HTERT RPE-1 (cell line): ENCODE data around the gene LPAR3.

Experiments
- in situ Hi-C: fragments of 300-500 bp; cut with MboI; formaldehyde crosslinking; loops from 4 replicates; pipeline ENCODE4 v1.14.3; 2020; ENCODE audit warnings: low sequenced_read_pairs

LPAR3 gene

DNA sequence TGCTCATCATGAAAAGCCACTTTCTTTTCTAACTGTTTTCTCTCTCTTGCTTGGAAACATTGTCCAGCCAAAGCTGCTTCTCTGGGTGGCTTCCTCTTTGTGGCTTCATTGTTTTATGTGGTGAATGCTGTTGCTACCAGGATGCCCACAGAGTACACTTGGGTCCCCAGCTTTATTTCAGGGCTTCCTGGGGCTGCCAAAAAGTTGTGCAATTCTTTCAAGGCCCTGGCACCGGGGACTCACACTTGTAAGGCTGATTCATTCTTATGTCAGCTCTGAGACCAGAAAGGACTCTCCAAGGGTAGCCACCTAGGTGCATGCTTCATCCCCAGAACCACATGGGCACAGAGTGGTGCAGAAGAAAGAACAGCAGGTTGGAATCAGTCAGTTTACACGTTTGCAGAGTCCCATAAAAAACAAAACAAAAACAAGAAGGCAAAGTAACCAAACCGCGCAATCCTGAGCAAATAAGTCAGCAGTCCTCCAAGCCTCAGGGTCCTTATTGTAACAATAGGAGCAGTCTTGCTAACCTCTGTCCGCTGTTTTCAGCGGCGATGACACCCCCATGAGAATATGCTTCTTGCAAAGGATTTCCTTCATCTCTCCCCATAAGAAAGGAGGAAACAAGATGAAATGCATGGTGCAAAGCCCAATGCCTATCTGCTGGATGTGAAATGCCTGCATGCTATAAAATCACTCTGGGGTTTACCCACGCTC is 112.8 kb downstream of the LPAR3 start:
- in situ Hi-C loops, result no loop called here

DNA sequence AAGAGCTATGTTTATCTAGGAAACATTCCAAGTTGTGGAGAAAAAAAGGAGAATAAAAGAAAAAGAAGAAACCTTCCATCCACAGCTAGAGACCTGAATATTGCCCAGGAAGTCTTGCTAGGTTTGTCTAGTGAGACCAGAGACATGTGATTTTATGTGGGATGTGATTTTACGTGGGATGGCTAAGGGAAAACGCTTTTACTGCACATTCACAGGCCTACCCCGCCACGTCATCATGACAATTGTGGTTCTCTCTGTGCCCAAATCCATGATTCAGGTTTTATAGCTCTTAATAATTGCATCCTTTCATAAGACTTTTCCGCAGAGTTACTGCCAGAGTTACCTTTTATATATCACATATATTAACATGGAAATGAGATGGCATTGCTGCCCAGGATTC is 116.4 kb downstream of the LPAR3 start:
- in situ Hi-C loops, result no loop called here

DNA sequence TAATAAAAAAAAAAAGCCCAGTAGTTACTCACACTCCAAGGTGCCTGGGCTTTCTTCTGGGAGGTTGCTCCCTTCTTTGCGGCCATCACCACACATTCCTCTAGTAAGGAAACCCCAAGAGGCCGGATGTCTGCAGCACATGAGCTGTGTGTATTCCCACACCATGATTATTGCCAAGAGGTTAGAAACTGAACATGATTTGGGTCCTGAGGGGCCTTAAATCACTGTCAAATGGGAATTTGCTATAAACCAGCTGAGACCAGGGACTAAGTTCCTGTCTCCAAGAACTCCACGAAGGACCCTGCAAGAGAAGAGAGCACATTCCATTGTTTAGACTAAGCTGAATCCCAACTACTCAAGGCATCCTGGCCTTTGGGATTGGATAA is 117.5 kb downstream of the LPAR3 start:
- in situ Hi-C loops, result no loop called here

DNA sequence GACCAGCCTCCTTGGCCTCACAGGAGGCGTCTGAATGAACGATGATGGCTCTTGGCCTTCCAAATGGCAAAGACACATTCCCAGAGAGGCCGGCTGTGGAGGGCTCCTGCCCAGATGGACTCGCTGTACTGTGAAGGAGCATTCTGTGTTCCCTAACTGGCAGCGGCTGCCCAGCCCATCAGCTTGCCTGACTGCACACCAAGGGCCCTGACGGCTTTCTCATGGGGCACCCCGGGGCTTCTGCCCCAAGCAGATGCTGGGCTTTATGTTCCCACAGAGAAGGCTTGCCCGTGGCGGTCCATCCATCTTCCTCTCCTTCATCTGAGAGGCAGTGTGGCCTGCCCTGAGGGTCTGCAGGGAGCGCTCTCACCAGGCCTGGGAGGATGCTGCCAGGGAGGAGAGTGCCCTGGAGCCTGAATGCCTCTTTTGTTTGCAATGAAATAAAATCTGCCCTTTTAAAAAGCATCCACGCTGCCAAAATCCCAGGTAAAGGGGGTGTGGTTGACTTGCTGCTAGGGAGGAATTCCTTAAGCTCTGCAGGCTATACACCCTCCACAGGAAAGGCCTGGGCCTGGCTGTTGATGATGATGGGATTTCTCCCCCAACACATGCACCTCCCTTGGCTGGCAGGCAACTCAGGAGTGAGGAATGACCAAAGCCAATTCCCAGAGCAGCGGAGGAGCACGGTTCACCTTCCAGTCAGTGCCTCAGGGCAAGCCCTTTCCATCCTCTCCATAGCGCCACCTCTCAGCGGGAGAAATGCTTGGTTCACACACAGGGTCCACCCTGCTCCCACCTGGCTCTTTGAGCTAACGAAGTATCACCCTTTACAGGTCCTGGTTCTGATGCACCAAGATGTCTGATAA is 118.1 kb downstream of the LPAR3 start:
- in situ Hi-C loops, result no loop called here

DNA sequence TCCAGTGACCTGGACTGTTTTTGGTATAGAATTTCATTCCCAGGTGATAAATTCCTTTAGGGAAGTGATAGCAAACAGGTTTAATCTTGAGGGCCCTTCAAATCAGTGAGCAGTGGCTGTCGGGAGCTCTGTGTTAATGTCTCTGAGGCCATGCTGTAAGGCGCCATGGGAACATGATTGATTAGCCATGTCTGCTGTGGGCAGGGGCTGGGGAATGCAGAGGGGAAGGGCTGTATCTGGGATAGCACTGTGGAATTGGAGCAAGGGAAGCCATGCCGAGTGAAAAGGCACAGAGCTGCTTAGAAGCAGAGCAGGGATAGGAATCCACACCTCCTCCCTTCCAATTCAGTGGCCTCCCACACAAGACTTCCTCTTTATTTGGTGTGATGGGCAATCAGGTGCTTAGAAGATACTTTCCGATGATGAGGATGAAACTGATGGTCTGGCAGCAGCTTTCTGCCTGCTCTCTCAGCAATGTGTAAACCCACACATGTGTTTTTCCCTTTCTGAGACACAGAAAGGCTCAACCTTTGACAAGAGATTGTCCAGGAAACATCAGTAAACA is 119.0 kb downstream of the LPAR3 start:
- in situ Hi-C loops, result no loop called here

DNA sequence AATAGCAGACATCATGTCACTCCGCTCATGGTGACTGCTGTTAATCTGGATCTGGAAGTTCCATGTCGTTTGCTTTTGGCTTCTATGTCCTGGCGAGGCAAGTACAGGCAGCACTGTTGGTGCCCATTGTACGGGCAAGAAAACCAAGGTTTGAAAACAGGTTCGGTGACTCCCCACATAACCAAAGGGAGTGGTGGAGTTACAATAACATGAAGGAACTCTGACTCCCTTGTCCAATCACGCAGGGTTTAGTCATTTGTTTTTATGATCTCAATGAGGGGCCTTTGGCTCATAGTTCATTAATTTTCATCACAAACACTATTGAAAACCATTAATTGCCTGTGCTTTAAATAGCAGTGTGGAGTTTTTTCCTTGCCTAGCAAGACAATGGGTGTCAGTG is 119.8 kb downstream of the LPAR3 start:
- in situ Hi-C loops, result no loop called here

DNA sequence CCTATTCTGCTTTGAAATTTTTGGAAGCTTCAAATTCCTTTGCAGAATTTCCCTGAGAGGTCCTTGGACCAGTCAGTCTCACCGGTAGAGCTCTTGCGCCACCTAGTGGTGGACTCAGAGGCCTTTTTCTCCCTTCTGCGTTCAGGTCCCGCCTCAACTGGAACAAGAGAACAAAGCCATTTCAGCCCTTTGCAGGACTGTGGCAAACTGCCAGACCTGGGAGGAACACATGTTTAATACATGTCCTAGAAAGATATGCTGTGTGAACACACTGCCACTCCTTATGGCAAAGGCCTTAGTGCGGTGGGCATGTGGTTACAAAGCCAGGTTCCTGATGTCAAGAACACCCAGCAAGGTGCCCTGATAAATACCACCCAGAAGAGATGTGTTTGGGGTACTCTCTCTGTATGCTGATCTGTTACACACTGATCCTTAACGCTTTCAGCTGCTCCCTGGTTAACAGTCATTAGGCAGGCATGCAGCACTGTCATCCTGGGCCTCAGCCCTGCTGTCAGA is 120.5 kb downstream of the LPAR3 start:
- in situ Hi-C loops, result no loop called here

DNA sequence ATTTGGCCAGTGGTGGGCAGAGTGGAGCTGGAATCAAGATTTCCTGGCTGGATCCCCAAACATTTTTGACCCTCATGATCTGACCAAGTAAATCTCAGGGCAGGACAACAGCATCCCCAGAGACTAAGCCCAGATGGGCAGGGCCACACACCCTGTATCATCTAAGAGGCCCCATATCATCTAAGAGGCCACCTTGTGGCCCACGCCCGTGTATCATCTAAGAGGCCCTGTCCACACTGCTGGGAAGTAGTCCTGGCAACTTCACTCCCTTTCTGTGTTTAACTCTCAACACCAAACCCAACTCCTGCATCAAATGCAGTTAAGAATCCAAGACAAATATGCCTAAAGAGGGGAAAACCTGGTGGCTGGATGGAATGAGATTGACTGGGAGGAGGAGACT is 121.1 kb downstream of the LPAR3 start:
- in situ Hi-C loops, result no loop called here

DNA sequence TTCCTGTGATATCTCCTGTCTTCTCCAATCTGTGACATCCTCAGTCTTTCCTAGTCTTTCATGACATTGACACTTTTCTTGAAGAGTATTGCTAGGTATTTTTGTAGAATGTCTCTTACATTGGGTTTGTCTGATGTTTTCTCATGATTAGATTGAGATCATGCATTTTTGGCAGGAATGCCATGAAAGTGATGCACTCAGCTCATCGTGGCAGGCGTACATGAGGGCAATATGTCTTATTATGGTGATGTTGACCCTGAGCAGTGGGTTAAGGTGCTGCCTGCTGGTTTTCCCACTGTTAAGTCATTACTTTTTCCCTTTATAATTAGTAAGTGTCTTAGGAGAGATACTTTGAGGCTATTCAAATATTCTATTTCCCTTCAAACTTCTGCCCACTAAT is 122.5 kb downstream of the LPAR3 start:
- in situ Hi-C loops, result no loop called here

DNA sequence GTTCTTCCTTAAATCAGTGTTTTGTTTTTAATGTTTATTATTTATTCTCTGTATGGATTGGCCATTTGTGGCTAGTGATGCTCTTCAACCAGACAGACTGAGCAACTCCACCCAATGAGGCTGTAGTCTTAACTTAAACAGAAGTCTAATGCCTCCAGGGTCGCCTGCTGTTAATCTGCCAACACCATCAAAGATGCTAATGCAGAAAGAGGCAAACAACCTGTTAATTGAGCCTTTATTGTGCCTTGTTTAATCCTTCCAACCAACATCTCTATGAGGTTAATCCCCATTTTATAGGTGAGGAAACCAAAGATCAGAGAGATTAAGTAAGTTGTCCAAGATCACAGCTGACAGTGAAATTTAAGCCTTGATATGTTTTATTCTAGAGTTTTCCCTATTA is 123.4 kb downstream of the LPAR3 start:
- in situ Hi-C loops, result no loop called here

DNA sequence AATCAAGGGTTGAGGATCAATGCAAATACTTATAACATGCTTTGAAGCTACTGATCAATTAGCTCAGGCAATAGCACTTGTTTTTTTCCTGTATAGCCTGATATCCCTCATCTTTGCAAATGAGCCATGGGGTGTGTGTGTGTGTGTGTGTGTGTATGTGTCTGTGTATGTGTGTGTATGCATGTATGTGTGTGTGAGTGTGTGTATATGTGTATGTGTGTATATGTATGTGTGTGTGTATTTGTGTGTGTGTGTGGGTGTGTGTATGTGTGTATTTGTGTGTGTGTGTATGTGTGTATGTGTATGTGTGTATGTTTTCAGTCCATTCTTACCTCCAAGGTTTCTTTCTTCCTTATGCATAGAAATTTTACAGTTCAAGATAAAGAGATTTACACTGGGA is 124.4 kb downstream of the LPAR3 start:
- in situ Hi-C loops, result no loop called here

DNA sequence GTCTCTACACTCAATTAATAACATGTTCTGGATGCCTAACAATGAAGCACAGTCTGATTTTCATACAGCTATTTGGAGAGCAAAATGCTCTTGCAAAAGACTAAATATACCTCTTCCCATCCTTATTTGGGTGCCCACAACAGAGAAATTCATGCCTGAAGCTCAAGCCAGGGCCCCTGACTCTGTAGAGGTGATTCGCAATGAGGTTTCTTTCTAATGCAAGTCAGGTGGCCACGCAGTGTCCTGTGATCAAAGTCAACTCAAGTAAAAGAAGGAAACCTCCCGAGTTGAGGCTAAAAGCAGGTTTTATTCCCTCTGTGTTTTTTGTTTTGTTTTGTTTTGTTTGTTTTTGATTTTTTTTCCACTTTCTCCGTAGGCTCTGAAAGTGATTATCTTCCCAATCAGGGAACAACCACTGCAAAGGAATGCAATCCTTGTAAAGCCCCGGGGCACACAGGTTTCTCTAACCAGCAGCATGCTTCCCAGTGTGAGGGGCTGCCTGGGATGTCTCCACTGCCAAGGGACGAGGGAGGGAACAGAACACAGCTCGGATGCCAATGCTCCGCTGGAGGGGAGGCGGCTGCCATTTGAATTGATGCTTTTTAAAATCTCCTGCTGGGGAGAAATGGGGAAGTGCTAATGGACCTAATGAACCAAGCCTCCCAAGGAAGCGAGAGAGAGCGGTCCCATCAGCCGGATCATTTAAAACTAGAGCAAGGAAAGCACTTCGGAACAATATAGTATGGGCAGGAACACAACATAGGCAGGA is 128.9 kb downstream of the LPAR3 start:
- in situ Hi-C loops, result no loop called here

DNA sequence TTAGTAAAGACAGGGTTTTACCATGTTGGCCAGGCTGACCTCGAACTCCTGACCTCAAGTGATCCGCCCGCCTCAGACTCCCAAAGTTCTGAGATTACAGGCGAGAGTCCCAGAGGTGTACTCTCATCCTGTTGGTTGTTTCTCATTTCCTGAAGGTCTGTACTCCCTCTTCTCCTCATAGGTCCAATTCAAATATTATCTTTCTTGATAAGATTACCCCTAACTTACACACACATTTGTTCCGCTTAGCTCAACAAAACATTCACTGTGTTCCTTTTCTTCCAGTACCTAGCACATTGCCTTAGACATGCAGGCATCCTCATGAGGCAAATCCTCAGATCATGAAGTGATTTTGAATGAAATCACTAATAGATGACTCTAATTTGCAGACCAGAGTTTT is 130.3 kb downstream of the LPAR3 start:
- in situ Hi-C loops, result no loop called here
